SJCRH30 (cell line): ENCODE measurements around the gene CASP9. TPM values are rescaled to one million over a fixed set of nuclear protein-coding genes. Genes with fewer than 3 reads are reported as not detected.
A peak's percentile ranks its signal among the peaks of the same experiment; 100 is the strongest.

Experiments
- DNase-seq, 2 experiments: peaks; one replicate each; pipeline ENCODE4 v3.0.0-alpha.2; 2015 to 2020
- H3K27ac ChIP-seq: fragments of 250-450 bp; sonication (Bioruptor Pico); 2 replicates; pipeline ENCODE4 v1.5.1; 2020; ENCODE audit warnings: mild to moderate bottlenecking, moderate library complexity
- H3K27me3 ChIP-seq: fragments of 250-450 bp; sonication (Bioruptor Pico); 2 replicates; pipeline ENCODE4 v1.5.1; 2020; ENCODE audit warnings: mild to moderate bottlenecking, moderate library complexity
- H3K36me3 ChIP-seq: fragments of 250-450 bp; sonication (Bioruptor Pico); 2 replicates; pipeline ENCODE4 v1.5.1; 2020; ENCODE audit warnings: mild to moderate bottlenecking, moderate library complexity
- H3K4me1 ChIP-seq: fragments of 250-450 bp; sonication (Bioruptor Pico); 2 replicates; pipeline ENCODE4 v1.5.1; 2020; ENCODE audit warnings: mild to moderate bottlenecking, moderate library complexity
- H3K4me3 ChIP-seq: fragments of 250-450 bp; sonication (Bioruptor Pico); 2 replicates; pipeline ENCODE4 v1.5.1; 2020; ENCODE audit warnings: mild to moderate bottlenecking, moderate library complexity
- H3K9me3 ChIP-seq: fragments of 250-450 bp; sonication (Bioruptor Pico); replicated peaks from 2 replicates; pipeline ENCODE4 v1.5.1; 2020; ENCODE audit warnings: mild to moderate bottlenecking, moderate library complexity
- total RNA-seq: library from RNA; depleted of rRNA; stranded (reverse); fragments of >200 nt; shearing (Covaris generic); gene quantifications from 2 replicates; pipeline ENCODE4 v1.2.3, GENCODE V29; 2014; rRNA removed

Gene CASP9
- 34.6 and 35.5 TPM in 2 replicates for total RNA-seq

GRCh38 chr1:15524021-15524282 lies at the start of gene CASP9:
TSS of gene CASP9 (minus strand) at chr1:15524215. CDS start at chr1:15524200, 15 bp downstream.
- no peaks in the 10 kb centered on the region for H3K27me3 ChIP-seq
- H3K4me1 ChIP-seq, result peaks cover 13% of the 10 kb centered on the region; the same call in 1 of the 2 replicates
- no peaks in the 10 kb centered on the region for H3K36me3 ChIP-seq
- DNase-seq, result no peak
- peak within 1 kb of the TSS; percentile 88 for H3K27ac ChIP-seq
- peak within 1 kb of the TSS; percentile 85 for H3K4me3 ChIP-seq
- no peaks in the 10 kb centered on the region for H3K9me3 ChIP-seq

- H3K9me3 ChIP-seq, result no peaks in the 10 kb centered on the region
- peaks cover 6% of the 10 kb centered on the region; the same call in 1 of the 2 replicates for H3K36me3 ChIP-seq
- H3K4me1 ChIP-seq, result peaks cover 6% of the 10 kb centered on the region; the same call in 1 of the 2 replicates
- no peak overlapping the region for H3K4me3 ChIP-seq
- no peak for DNase-seq
- H3K27ac ChIP-seq, result no peak overlapping the region
- no peaks in the 10 kb centered on the region for H3K27me3 ChIP-seq
Observed at GRCh38 chr1:15573477-15573876, 49.5 kb upstream of the CASP9 start.

- H3K27me3 ChIP-seq, result no peaks in the 10 kb centered on the region
- H3K4me1 ChIP-seq, result peaks cover 6% of the 10 kb centered on the region; the same call in 1 of the 2 replicates
- H3K27ac ChIP-seq, result no peak overlapping the region
- no peaks in the 10 kb centered on the region for H3K9me3 ChIP-seq
- no peak overlapping the region for H3K4me3 ChIP-seq
- H3K36me3 ChIP-seq, result peaks cover 24% of the 10 kb centered on the region
- peak in 1 of 2 experiments; percentile 21 for DNase-seq
Observed at GRCh38 chr1:15571266-15571665, 47.3 kb upstream of the CASP9 start.

GRCh38 chr1:15570861-15571260 lies 46.8 kb upstream of the CASP9 start:
- peaks cover 6% of the 10 kb centered on the region; the same call in 1 of the 2 replicates for H3K4me1 ChIP-seq
- H3K36me3 ChIP-seq, result peaks cover 28% of the 10 kb centered on the region

GRCh38 chr1:15568387-15569073 lies 44.5 kb upstream of the CASP9 start:
- Histone ChIP-seq H3K36me3 (peaks cover 39% of the 10 kb centered on the region), H3K9me3 (no peaks in the 10 kb centered on the region), H3K4me3 (no peak overlapping the region), H3K27ac (no peak overlapping the region), H3K4me1 (peaks cover 6% of the 10 kb centered on the region; the same call in 1 of the 2 replicates), H3K27me3 (no peaks in the 10 kb centered on the region)
- no peak for DNase-seq

More at GRCh38 chr1:15570861-15571260, 46.8 kb upstream of the CASP9 start:
- H3K27ac ChIP-seq, result no peak overlapping the region
- DNase-seq, result no peak
- H3K4me3 ChIP-seq, result no peak overlapping the region
- H3K9me3 ChIP-seq, result no peaks in the 10 kb centered on the region
- H3K27me3 ChIP-seq, result no peaks in the 10 kb centered on the region

- Histone ChIP-seq H3K9me3 (no peaks in the 10 kb centered on the region), H3K4me1 (no peaks in the 10 kb centered on the region), H3K27ac (no peak overlapping the region), H3K36me3 (peaks cover 27% of the 10 kb centered on the region), H3K4me3 (no peak overlapping the region), H3K27me3 (no peaks in the 10 kb centered on the region)
- no peak for DNase-seq
Observed at GRCh38 chr1:15559189-15559810, 35.3 kb upstream of the CASP9 start.

GRCh38 chr1:15558516-15558915 lies 34.5 kb upstream of the CASP9 start:
- no peaks in the 10 kb centered on the region for H3K27me3 ChIP-seq
- DNase-seq, result no peak
- H3K27ac ChIP-seq, result no peak overlapping the region
- no peaks in the 10 kb centered on the region for H3K9me3 ChIP-seq
- no peaks in the 10 kb centered on the region for H3K4me1 ChIP-seq
- H3K4me3 ChIP-seq, result no peak overlapping the region
- peaks cover 27% of the 10 kb centered on the region for H3K36me3 ChIP-seq

GRCh38 chr1:15557594-15557993 lies 33.6 kb upstream of the CASP9 start:
- Histone ChIP-seq H3K4me1 (no peaks in the 10 kb centered on the region), H3K4me3 (no peak overlapping the region), H3K27ac (no peak overlapping the region), H3K36me3 (peaks cover 21% of the 10 kb centered on the region), H3K27me3 (no peaks in the 10 kb centered on the region), H3K9me3 (no peaks in the 10 kb centered on the region)
- DNase-seq, result no peak

- Histone ChIP-seq H3K27me3 (no peaks in the 10 kb centered on the region), H3K9me3 (no peaks in the 10 kb centered on the region), H3K4me3 (no peak overlapping the region), H3K36me3 (peaks cover 16% of the 10 kb centered on the region), H3K27ac (no peak overlapping the region), H3K4me1 (no peaks in the 10 kb centered on the region)
- no peak for DNase-seq
Observed at GRCh38 chr1:15557008-15557407, 33.0 kb upstream of the CASP9 start.

- H3K9me3 ChIP-seq, result no peaks in the 10 kb centered on the region
- no peak overlapping the region for H3K4me3 ChIP-seq
- H3K27ac ChIP-seq, result no peak overlapping the region
- peaks cover 19% of the 10 kb centered on the region for H3K36me3 ChIP-seq
- no peaks in the 10 kb centered on the region for H3K27me3 ChIP-seq
- DNase-seq, result no peak
- H3K4me1 ChIP-seq, result no peaks in the 10 kb centered on the region
Observed at GRCh38 chr1:15550573-15550972, 26.6 kb upstream of the CASP9 start.

- Histone ChIP-seq H3K9me3 (no peaks in the 10 kb centered on the region), H3K4me1 (no peaks in the 10 kb centered on the region), H3K4me3 (no peak overlapping the region), H3K27ac (no peak overlapping the region), H3K27me3 (no peaks in the 10 kb centered on the region), H3K36me3 (peaks cover 30% of the 10 kb centered on the region)
- DNase-seq, result no peak
Observed at GRCh38 chr1:15546641-15547040, 22.6 kb upstream of the CASP9 start.

GRCh38 chr1:15543589-15544568 lies 19.9 kb upstream of the CASP9 start:
- no peak overlapping the region for H3K27ac ChIP-seq
- H3K9me3 ChIP-seq, result no peaks in the 10 kb centered on the region
- H3K36me3 ChIP-seq, result peaks cover 32% of the 10 kb centered on the region
- DNase-seq, result no peak
- no peaks in the 10 kb centered on the region for H3K4me1 ChIP-seq
- no peaks in the 10 kb centered on the region for H3K27me3 ChIP-seq
- no peak overlapping the region for H3K4me3 ChIP-seq

- H3K4me3 ChIP-seq, result no peak overlapping the region
- H3K9me3 ChIP-seq, result no peaks in the 10 kb centered on the region
- no peaks in the 10 kb centered on the region for H3K27me3 ChIP-seq
- H3K4me1 ChIP-seq, result no peaks in the 10 kb centered on the region
- H3K27ac ChIP-seq, result no peak overlapping the region
- H3K36me3 ChIP-seq, result peaks cover 27% of the 10 kb centered on the region
- no peak for DNase-seq
Observed at GRCh38 chr1:15543251-15543588, 19.2 kb upstream of the CASP9 start.

- Histone ChIP-seq H3K4me1 (no peaks in the 10 kb centered on the region), H3K9me3 (no peaks in the 10 kb centered on the region), H3K4me3 (no peak overlapping the region), H3K27ac (no peak overlapping the region), H3K36me3 (peaks cover 22% of the 10 kb centered on the region), H3K27me3 (no peaks in the 10 kb centered on the region)
- DNase-seq, result no peak
Observed at GRCh38 chr1:15542388-15543250, 18.6 kb upstream of the CASP9 start.
